Activated CD4-positive, alpha-beta T cell treated with anti-CD3 and anti-CD28 coated beads, Interleukin-2, amount 50 U/mL, for 24 hours (primary cell): Measurements from ENCODE around the gene ABCB7.
"Not testable (repeated sequence)": the region's sequence is repeated elsewhere in the genome, so short reads cannot be mapped to it uniquely, and the experiment has no call there.

Source experiments
- DNase-seq, 2 donors: peaks; one replicate each; pipeline ENCODE4 v3.0.0-alpha.2; 2020; ENCODE audit warnings: low read depth in 1 of 2, low spot score in 1 of 2

The ABCB7 gene

GRCh38 chrX:75106772-75107171, 49.3 kb downstream of the ABCB7 start:
- no peak for DNase-seq

GRCh38 chrX:75096331-75096730, 59.8 kb downstream of the ABCB7 start:
- no peak for DNase-seq

GRCh38 chrX:75086731-75087195, 69.3 kb downstream of the ABCB7 start:
- no peak for DNase-seq

- DNase-seq, result no peak
These were observed 71.3 kb downstream of the ABCB7 start for GRCh38 chrX:75084757-75085156.

GRCh38 chrX:75076429-75076828, 79.7 kb downstream of the ABCB7 start:
- DNase-seq, result no peak

- DNase-seq, result no peak
These were observed 81.6 kb downstream of the ABCB7 start for GRCh38 chrX:75074475-75074874.

DNA sequence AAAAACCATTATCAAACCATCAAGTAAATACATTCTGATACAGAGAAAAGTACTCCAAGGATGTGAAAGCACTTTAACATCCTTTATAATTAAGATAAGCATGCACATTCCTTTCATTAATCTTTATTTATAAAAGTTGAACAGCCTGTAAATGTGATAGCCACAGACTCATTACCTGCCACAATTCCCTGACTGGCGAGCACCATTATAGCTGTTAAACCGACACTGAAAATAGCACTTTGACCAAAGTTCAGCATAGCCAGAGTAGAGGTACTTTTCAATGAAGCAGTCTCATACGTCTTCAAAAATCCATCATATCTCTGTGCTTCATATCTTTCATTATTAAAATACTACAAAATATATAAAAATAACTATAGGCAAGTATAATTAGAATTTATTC, 84.7 kb downstream of the ABCB7 start:
- no peak for DNase-seq

GRCh38 chrX:75067931-75068330, 88.2 kb downstream of the ABCB7 start:
- DNase-seq, result no peak

- DNase-seq, result no peak
These were observed 94.4 kb downstream of the ABCB7 start for GRCh38 chrX:75061701-75062100.

DNA sequence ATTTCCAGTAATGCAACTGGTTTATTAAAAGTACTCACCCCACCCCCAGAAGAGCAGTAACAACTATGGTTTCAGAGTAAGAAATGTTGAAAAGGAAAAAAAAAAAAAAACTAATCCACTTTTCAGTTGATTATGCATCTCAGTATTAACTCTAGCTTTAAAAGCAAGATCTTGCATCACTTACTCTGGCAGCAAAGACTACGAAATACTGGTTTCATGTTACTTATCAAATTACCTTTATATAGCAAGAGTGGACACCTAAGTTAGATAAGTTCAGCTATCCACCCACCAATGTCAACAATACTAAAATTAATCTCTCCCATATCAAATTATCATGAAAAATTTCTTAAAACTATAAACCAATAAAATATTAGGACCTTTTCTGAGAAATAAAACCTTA, 105.0 kb downstream of the ABCB7 start:
- no peak for DNase-seq

DNA sequence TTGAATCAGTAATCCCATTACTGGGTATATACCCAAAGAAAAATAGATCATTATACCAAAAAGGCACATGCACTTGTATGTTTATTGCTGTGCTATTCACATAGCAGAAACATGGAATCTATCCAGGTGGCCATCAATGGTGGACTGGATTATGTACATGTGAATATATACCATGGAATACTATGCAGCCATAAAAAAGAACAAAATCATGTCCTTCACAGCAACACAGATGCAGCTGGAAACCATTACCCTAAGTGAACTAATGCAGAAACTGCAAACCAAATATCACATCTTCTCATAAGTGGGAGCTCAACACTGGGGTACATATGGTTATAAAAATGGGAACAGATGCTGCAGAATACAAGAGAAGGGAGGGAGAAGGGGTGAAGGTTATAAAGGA, 110.7 kb downstream of the ABCB7 start:
- DNase-seq, result no peak

- not testable (repeated sequence) for DNase-seq
These were observed 111.9 kb downstream of the ABCB7 start for GRCh38 chrX:75044142-75044541.

GRCh38 chrX:75038925-75039324, 117.2 kb downstream of the ABCB7 start:
- DNase-seq, result no peak
